GM18951 (cell line): ENCODE results near the gene PNMA8B.

Experiments
- POLR2A ChIP-seq: IDR thresholded peaks from 4 replicates; pipeline ENCODE4 v1.6.1; 2011; ENCODE audit warnings: mild to moderate bottlenecking; ENCODE audit not compliant: insufficient read length, insufficient read depth; ENCODE audit errors: extremely low read depth
- in situ Hi-C: fragments of 300-500 bp; cut with MboI; formaldehyde crosslinking; loops from one replicate; pipeline ENCODE4 v1.12.0; 2022; ENCODE audit warnings: low sequenced_read_pairs, mixed read lengths, inconsistent platforms; ENCODE audit not compliant: unreplicated experiment

Gene PNMA8B

DNA sequence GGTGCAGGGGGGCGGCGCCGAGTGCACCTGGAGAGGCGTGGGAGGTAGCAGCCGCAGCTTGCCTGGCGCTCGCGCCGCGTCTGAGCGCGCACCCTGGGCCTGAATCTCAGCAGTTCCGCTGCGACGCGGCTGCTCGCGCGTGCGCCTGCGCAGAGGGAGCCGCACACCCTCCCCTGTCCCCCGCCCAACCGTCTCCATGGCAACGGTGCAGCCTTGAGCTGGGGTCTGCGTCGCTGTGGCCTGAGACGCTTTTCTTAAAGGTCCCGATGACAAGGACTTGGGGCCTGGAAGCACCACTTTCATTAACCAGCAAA is at the start of gene PNMA8B:
Gene PNMA8B (minus strand): TSS at position 82 of the 314 bp plus-strand sequence. CDS start 402 bp downstream, outside the sequence.
- no peak for TF ChIP-seq POLR2A
- in situ Hi-C loops, result no loop called here

- in situ Hi-C loops, result loop anchor here (25.0 kb wide), 1 partner anchor 118 kb away; the partner anchor contains the start of gene DACT3
- TF ChIP-seq POLR2A, result no peak
Observed at GRCh38 chr19:46544651-46545050, 49.0 kb upstream of the PNMA8B start.

GRCh38 chr19:46542428-46543230 is 47.0 kb upstream of the PNMA8B start:
- in situ Hi-C loops, result loop anchor here (25.0 kb wide), 1 partner anchor 120 kb away; the partner anchor contains the start of gene DACT3
- TF ChIP-seq POLR2A, result no peak

DNA sequence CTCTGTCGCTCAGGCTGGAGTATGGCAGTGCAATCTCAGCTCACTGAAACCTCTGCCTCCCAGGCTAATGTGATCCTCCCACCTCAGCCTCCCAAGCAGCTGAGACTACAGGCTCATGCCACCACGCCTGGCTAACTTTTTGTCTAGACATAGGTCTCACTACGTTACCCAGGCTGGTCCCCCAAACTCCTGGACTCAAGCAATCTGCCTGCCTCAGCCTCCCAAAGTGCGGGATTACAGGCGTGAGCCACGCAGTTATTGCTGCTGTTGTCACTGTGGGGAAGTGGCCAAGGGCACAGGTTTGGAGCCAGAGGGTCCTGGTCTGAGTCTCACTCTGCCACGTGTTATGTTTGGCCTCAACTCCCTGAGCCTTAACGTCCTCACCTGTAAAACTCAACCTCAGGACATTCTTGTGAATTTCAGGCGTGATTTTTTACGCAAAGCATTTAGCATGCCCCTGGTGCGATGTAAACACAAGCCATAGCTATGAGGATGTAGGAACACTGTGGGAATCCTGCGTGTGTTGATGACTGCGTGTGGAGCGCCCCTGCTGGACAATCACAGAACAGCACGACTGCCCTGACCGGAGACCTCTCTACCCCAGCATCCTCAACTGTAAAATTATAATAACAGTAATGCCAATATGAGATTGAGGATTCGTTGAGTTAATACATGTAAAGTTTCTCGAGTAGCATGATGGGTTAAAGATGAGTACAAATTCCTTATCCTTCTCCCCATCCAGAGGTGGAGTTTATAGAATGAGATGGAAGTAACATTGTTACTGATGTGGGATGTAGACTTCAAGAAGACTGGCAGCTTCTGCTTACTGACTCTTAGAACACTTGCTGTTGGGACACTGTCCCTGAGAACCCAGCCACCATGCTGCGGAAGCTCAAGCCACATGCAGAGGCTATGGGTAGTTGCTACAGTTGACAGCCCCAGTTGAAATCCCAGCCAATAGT is 41.8 kb upstream of the PNMA8B start:
- no peak for TF ChIP-seq POLR2A
- in situ Hi-C loops, result loop anchor here (25.0 kb wide), 1 partner anchor 125 kb away; the partner anchor contains the start of gene DACT3

DNA sequence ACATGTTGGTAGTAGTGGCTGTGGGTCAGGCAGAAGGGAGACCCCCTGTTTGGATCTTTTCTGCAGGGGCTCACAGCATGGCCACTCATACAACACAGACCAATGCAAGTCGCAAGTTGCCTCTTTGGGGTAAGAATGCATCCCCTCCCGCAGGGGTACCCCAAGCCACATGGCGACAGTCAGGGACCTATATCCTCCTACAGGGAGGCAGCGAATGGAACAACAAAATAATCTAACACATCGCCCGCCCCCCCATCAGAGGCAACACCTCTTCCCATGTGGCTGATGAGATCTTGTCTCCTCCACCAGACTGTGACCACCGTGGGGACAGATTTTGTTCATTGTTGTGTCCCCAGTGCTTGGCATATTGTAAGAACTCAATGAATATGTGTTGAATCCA is 40.7 kb upstream of the PNMA8B start:
- in situ Hi-C loops, result loop anchor here (25.0 kb wide), 1 partner anchor 126 kb away; the partner anchor contains the start of gene DACT3
- no peak for TF ChIP-seq POLR2A

DNA sequence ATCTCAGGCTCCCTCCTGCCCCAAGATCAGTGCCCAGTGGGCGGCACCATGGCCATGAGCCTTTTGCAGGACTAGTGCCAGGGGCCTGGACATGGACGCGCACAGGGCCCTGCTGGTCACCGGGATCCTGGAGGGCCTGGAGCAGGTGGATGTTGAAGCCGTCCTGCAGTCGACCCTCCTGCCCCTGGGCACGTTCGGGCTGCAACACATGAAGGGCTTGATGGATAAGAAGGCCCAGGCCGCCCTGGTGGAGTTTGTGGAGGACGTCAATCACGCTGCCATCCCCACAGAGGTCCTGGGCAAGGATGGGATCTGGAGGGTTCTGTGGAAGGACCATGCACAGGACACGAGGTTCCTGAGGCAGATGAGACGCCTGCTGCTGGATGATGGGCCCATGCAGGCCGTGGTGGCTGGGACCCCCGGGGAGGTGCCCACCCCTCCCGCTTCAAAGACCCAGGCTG is 38.0 kb upstream of the PNMA8B start:
- no peak for TF ChIP-seq POLR2A
- in situ Hi-C loops, result loop anchor here (25.0 kb wide), 1 partner anchor 129 kb away; the partner anchor contains the start of gene DACT3

DNA sequence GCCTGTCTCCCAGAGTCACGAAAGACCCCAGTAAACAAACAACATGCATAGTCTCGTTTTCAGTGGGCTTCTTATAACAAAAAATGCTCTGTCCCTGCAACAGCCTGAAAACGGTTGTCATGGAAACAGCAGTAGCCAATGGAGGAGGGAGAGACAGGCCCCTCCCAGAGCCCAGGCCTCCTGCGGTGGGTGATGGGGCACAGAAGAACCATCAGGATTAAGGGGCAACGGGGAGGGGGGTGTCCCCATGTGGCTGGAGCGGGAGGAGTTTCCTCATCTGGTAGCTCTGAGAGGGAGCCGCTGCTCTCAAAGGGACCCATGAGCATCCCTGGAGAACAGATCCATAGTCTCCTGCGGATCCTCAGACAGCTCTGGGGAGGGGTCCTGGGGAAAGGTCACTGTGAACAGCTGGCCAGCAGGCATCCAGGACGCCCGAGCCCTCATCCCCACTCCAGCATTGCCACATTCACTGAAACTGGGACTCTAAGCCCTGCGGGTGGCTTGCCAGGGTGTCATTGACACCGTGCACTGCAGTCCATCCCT is 37.5 kb upstream of the PNMA8B start:
- in situ Hi-C loops, result loop anchor here (25.0 kb wide), 1 partner anchor 129 kb away; the partner anchor contains the start of gene DACT3
- no peak for TF ChIP-seq POLR2A

- no peak for TF ChIP-seq POLR2A
- in situ Hi-C loops, result loop anchor here (25.0 kb wide), 1 partner anchor 132 kb away; the partner anchor contains the start of gene DACT3
Observed at GRCh38 chr19:46530636-46531035, 35.0 kb upstream of the PNMA8B start.

- no peak for TF ChIP-seq POLR2A
- in situ Hi-C loops, result loop anchor here (25.0 kb wide), 1 partner anchor 132 kb away; the partner anchor contains the start of gene DACT3
Observed at GRCh38 chr19:46529622-46530451, 34.2 kb upstream of the PNMA8B start.

- in situ Hi-C loops, result loop anchor here (25.0 kb wide), 1 partner anchor 133 kb away; the partner anchor contains the start of gene DACT3
- no peak for TF ChIP-seq POLR2A
Observed at GRCh38 chr19:46528601-46529590, 33.2 kb upstream of the PNMA8B start.

DNA sequence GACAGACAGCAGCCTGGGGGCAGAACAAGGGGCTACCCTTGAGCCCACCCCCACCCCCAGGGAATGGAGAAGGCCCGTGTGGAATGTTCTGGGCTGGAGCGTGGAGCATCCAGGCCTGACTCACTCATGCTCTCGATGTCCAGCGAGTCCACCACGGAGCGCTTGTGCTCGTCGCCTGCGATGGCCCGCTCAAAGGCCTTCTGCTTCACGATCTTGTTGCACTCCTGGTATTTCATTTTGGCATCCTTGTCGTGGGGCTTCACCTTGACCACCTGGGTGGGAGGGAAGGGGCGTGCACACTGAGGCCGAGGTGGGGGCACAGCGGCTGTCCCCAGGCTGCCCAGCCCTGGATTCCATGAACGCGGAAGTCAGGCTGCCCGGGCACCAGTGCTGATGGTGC is 31.1 kb upstream of the PNMA8B start:
- in situ Hi-C loops, result loop anchor here (25.0 kb wide), 1 partner anchor 136 kb away; the partner anchor contains the start of gene DACT3
